ENCODE data around the gene CTNND2.

CTNND2 gene

GRCh38 chr5:11656916-11657315 is 247.3 kb downstream of the CTNND2 start:
- no peak for DNase-seq (ENCODE audit: extremely low spot score)
- POLR2A ChIA-PET: no interaction called here
- CTCF ChIA-PET: no interaction called here
- TF ChIP-seq HDGF (IDR thresholded peaks at IDR 0.05; ENCODE audit: borderline replicate concordance): no peak
- TF ChIP-seq PKNOX1 (IDR thresholded peaks at IDR 0.05): no peak
- TF ChIP-seq LEF1 (IDR thresholded peaks at IDR 0.05; ENCODE audit: borderline replicate concordance): no peak
- TF ChIP-seq L3MBTL2 (conservative IDR thresholded peaks at IDR 0.05): no peak

- CTCF ChIA-PET: no interaction called here
- POLR2A ChIA-PET: no interaction called here
Observed at GRCh38 chr5:11655681-11656080, 248.6 kb downstream of the CTNND2 start.

GRCh38 chr5:11650936-11651335 is 253.3 kb downstream of the CTNND2 start:
- CTCF ChIA-PET: no interaction called here
- no peak for DNase-seq (ENCODE audit: extremely low spot score)
- TF ChIP-seq HDGF (IDR thresholded peaks at IDR 0.05; ENCODE audit: borderline replicate concordance) (no peak), FOXK2 (IDR thresholded peaks at IDR 0.05) (no peak), FOXM1 (IDR thresholded peaks at IDR 0.05; ENCODE audit: borderline replicate concordance) (no peak), BHLHE40 (IDR thresholded peaks at IDR 0.05; ENCODE audit: borderline replicate concordance) (no peak), LEF1 (IDR thresholded peaks at IDR 0.05; ENCODE audit: borderline replicate concordance) (no peak), SUZ12 (IDR thresholded peaks at IDR 0.05) (no peak), CTBP1 (IDR thresholded peaks at IDR 0.05; ENCODE audit: borderline replicate concordance) (no peak), NFRKB (IDR thresholded peaks at IDR 0.05) (no peak), SP1 (IDR thresholded peaks at IDR 0.05) (no peak), L3MBTL2 (conservative IDR thresholded peaks at IDR 0.05) (no peak), ARNT (IDR thresholded peaks at IDR 0.05) (no peak)
- POLR2A ChIA-PET: no interaction called here

More at GRCh38 chr5:11655681-11656080, 248.6 kb downstream of the CTNND2 start:
- TF ChIP-seq FOXA1 (IDR thresholded peaks at IDR 0.05): no peak
- no peak for DNase-seq (ENCODE audit: extremely low spot score)

GRCh38 chr5:11646141-11646540 is 258.1 kb downstream of the CTNND2 start:
- no peak for TF ChIP-seq BHLHE40 (IDR thresholded peaks at IDR 0.05; ENCODE audit: borderline replicate concordance)
- TF ChIP-seq L3MBTL2 (conservative IDR thresholded peaks at IDR 0.05): no peak
- TF ChIP-seq NFRKB (IDR thresholded peaks at IDR 0.05): no peak
- TF ChIP-seq SUZ12 (IDR thresholded peaks at IDR 0.05): no peak
- TF ChIP-seq CTBP1 (IDR thresholded peaks at IDR 0.05; ENCODE audit: borderline replicate concordance): no peak
- no peak for TF ChIP-seq FOXM1 (IDR thresholded peaks at IDR 0.05; ENCODE audit: borderline replicate concordance)
- no peak for TF ChIP-seq ZNF384 (IDR thresholded peaks at IDR 0.05)
- TF ChIP-seq LEF1 (IDR thresholded peaks at IDR 0.05; ENCODE audit: borderline replicate concordance): no peak
- TF ChIP-seq PKNOX1 (IDR thresholded peaks at IDR 0.05): no peak
- no peak for TF ChIP-seq ARNT (IDR thresholded peaks at IDR 0.05)
- no peak for TF ChIP-seq FOXA1 (IDR thresholded peaks at IDR 0.05)
- no peak for TF ChIP-seq SP1 (IDR thresholded peaks at IDR 0.05)
- no peak for TF ChIP-seq TARDBP (IDR thresholded peaks at IDR 0.05)
- no peak for TF ChIP-seq HDGF (IDR thresholded peaks at IDR 0.05; ENCODE audit: borderline replicate concordance)
- no peak for TF ChIP-seq FOXK2 (IDR thresholded peaks at IDR 0.05)
- TF ChIP-seq ELF4 (IDR thresholded peaks at IDR 0.05): no peak
- CTCF ChIA-PET: no interaction called here
- DNase-seq (ENCODE audit: extremely low spot score): no peak
- POLR2A ChIA-PET: no interaction called here

- no peak for TF ChIP-seq ARNT (IDR thresholded peaks at IDR 0.05)
- POLR2A ChIA-PET: no interaction called here
- CTCF ChIA-PET: no interaction called here
- no peak for DNase-seq (ENCODE audit: extremely low spot score)
Observed at GRCh38 chr5:11642438-11642837, 261.8 kb downstream of the CTNND2 start.

GRCh38 chr5:11640158-11640873 is 263.9 kb downstream of the CTNND2 start:
- ChIA-PET CTCF (no interaction called here), POLR2A (no interaction called here)
- TF ChIP-seq ARNT (IDR thresholded peaks at IDR 0.05) (no peak), FOXK2 (IDR thresholded peaks at IDR 0.05) (no peak), SUZ12 (IDR thresholded peaks at IDR 0.05) (no peak), SP1 (IDR thresholded peaks at IDR 0.05) (no peak), LEF1 (IDR thresholded peaks at IDR 0.05; ENCODE audit: borderline replicate concordance) (no peak), FOXA1 (IDR thresholded peaks at IDR 0.05) (no peak), BHLHE40 (IDR thresholded peaks at IDR 0.05; ENCODE audit: borderline replicate concordance) (no peak), ZNF384 (IDR thresholded peaks at IDR 0.05) (no peak), FOXM1 (IDR thresholded peaks at IDR 0.05; ENCODE audit: borderline replicate concordance) (no peak), ELF4 (IDR thresholded peaks at IDR 0.05) (no peak), HDGF (IDR thresholded peaks at IDR 0.05; ENCODE audit: borderline replicate concordance) (no peak), CTBP1 (IDR thresholded peaks at IDR 0.05; ENCODE audit: borderline replicate concordance) (no peak), L3MBTL2 (conservative IDR thresholded peaks at IDR 0.05) (no peak), TARDBP (IDR thresholded peaks at IDR 0.05) (no peak), PKNOX1 (IDR thresholded peaks at IDR 0.05) (no peak)
- no peak for DNase-seq (ENCODE audit: extremely low spot score)

- ChIA-PET POLR2A (no interaction called here), CTCF (no interaction called here)
- TF ChIP-seq NFRKB (IDR thresholded peaks at IDR 0.05) (no peak), SP1 (IDR thresholded peaks at IDR 0.05) (no peak), LEF1 (IDR thresholded peaks at IDR 0.05; ENCODE audit: borderline replicate concordance) (no peak), ARNT (IDR thresholded peaks at IDR 0.05) (no peak), ELF4 (IDR thresholded peaks at IDR 0.05) (no peak), FOXK2 (IDR thresholded peaks at IDR 0.05) (no peak), BHLHE40 (IDR thresholded peaks at IDR 0.05; ENCODE audit: borderline replicate concordance) (no peak), CTBP1 (IDR thresholded peaks at IDR 0.05; ENCODE audit: borderline replicate concordance) (no peak), PKNOX1 (IDR thresholded peaks at IDR 0.05) (no peak), FOXM1 (IDR thresholded peaks at IDR 0.05; ENCODE audit: borderline replicate concordance) (no peak), HDGF (IDR thresholded peaks at IDR 0.05; ENCODE audit: borderline replicate concordance) (no peak), L3MBTL2 (conservative IDR thresholded peaks at IDR 0.05) (no peak), TARDBP (IDR thresholded peaks at IDR 0.05) (no peak), SUZ12 (IDR thresholded peaks at IDR 0.05) (no peak), ZNF384 (IDR thresholded peaks at IDR 0.05) (no peak), FOXA1 (IDR thresholded peaks at IDR 0.05) (no peak)
- no peak for DNase-seq (ENCODE audit: extremely low spot score)
Observed at GRCh38 chr5:11622785-11623184, 281.5 kb downstream of the CTNND2 start.

Measured in HEK293T (cell line).